Uterus (tissue), 2 donors: ENCODE results near the gene NAA60.

Source experiments
- CTCF ChIP-seq, 4 experiments: fragments of 200-600 bp in 2 of 4; fragments of 450-650 bp in 2 of 4; sonication (generic) in 2 of 4; IDR thresholded peaks; one replicate each; pipeline ENCODE4 v1.5.1; 2016 to 2019; ENCODE audit warnings: antibody characterized with exemption in 4 of 4, mild to moderate bottlenecking in 2 of 4, moderate library complexity in 1 of 4
- POLR2A ChIP-seq, 2 donors: fragments of 450-650 bp; IDR thresholded peaks; one replicate each; pipeline ENCODE4 v1.6.1; 2016; ENCODE audit warnings: antibody characterized with exemption in 2 of 2, mild to moderate bottlenecking in 1 of 2, moderate library complexity in 1 of 2

GRCh38 chr16:3532741-3533140 is 89.3 kb downstream of the NAA60 start:
- TF ChIP-seq CTCF (IDR thresholded peaks at IDR 0.05): no peak
- TF ChIP-seq POLR2A (IDR thresholded peaks at IDR 0.05): no peak
